GM18499 (cell line): ENCODE data around the gene APOH.
"Not testable (repeated sequence)": the region's sequence is repeated elsewhere in the genome, so short reads cannot be mapped to it uniquely, and the experiment has no call there.

Experiments used
- ATAC-seq: cut with Tn5 transposase; IDR thresholded peaks from one replicate; pipeline ENCODE4 v1.9.1; 2021; ENCODE audit warnings: moderate number of reproducible peaks; ENCODE audit not compliant: insufficient read depth, unreplicated experiment

APOH gene

GRCh38 chr17:66228887-66229782 lies at the start of gene APOH:
APOH (minus strand) TSS chr17:66229415; CDS start chr17:66229379, 36 bp downstream.
- ATAC-seq = no peak

- no peak for ATAC-seq
Observed at GRCh38 chr17:66277191-66277590, 48.0 kb upstream of the APOH start.

GRCh38 chr17:66276328-66276937 lies 47.2 kb upstream of the APOH start:
- no peak for ATAC-seq

- no peak for ATAC-seq
Observed at GRCh38 chr17:66275651-66276050, 46.4 kb upstream of the APOH start.

GRCh38 chr17:66273586-66273848 lies 44.3 kb upstream of the APOH start:
- no peak for ATAC-seq

- ATAC-seq = no peak
Observed at GRCh38 chr17:66272811-66273585, 43.8 kb upstream of the APOH start.

- ATAC-seq = no peak
Observed at GRCh38 chr17:66271512-66271911, 42.3 kb upstream of the APOH start.

GRCh38 chr17:66270106-66270505 lies 40.9 kb upstream of the APOH start:
- ATAC-seq = no peak

- no peak for ATAC-seq
Observed at GRCh38 chr17:66268247-66268927, 39.2 kb upstream of the APOH start.

GRCh38 chr17:66264696-66265095 lies 35.5 kb upstream of the APOH start:
- no peak for ATAC-seq

- ATAC-seq = no peak
Observed at GRCh38 chr17:66262767-66263166, 33.6 kb upstream of the APOH start.

GRCh38 chr17:66260688-66261087 lies 31.5 kb upstream of the APOH start:
- no peak for ATAC-seq

- ATAC-seq = no peak
Observed at GRCh38 chr17:66260275-66260674, 31.1 kb upstream of the APOH start.

- ATAC-seq = no peak
Observed at GRCh38 chr17:66255527-66255971, 26.3 kb upstream of the APOH start.

- ATAC-seq = peak; percentile 75
Observed at GRCh38 chr17:66255112-66255511, 25.9 kb upstream of the APOH start.

GRCh38 chr17:66253458-66253857 lies 24.2 kb upstream of the APOH start:
- ATAC-seq = not testable (repeated sequence)

- no peak for ATAC-seq
Observed at GRCh38 chr17:66250686-66251085, 21.5 kb upstream of the APOH start.

GRCh38 chr17:66248285-66248684 lies 19.1 kb upstream of the APOH start:
- no peak for ATAC-seq

- ATAC-seq = no peak
Observed at GRCh38 chr17:66241839-66242238, 12.6 kb upstream of the APOH start.

- no peak for ATAC-seq
Observed at GRCh38 chr17:66240630-66241029, 11.4 kb upstream of the APOH start.

GRCh38 chr17:66240013-66240412 lies 10.8 kb upstream of the APOH start:
- no peak for ATAC-seq
